ENCODE data around the gene ABLIM2.

Gene ABLIM2

DNA sequence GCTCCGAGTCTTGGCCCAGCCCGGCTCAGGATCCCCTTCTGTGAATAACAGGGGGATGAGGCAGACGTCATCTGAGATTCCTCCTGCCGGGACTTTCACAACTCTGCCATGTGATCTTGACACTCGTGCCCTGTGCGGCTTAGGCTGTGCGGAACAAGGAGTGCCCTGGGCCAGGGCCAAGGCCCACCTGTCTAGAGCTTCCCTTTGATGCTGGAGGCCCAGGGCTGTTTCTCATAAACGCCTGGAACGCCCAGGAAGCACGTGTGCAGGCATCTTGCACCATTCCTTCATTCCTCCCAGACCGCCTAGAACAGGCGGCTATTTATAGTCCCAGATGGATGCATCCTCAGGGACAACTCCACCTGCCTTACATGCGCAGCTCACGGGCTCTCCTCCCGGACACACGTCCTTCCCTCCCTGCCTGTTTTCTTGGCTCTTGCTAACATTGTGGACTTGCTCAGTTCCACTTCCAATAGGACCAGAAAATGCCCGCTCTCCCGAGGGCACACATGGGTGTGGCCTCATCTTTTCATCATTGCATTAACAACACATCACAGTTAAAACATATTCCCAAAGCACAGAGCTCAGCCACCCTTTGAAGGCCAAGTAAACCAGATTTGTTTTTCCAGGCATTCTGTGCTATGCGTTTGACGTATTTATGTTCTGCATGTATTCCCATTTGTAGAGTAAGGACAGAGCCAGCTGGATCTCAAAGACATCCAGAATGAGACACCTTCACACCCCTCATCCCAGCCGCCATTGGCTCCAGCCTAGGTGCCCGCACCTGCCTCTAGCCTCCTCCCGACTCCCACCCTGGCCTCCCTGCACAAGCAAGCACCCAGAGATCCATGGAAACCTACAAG is 57.2 kb downstream of the ABLIM2 start:
- no peak for DNase-seq

DNA sequence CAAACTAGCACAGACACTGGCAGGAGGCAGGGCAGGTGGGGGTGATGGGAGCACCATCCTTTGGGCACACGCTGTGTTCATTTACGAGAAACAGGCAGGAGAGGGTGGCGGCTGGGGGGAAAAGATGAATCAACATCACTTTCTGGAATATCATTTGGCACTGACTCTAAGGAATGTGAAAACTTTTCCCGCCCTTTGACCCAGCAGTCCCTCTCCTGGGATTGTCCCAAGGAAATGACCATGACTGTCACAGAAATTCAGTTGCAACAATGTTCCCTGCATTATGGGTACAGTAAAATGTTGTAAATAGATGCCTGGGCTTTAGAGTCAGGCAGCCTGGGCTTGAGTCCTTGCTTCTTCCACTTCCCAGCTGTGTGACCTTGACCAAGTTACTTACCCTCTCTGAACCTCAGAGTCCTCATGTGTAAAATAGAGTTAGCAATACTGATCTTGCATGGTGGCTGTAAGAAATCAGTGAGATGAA is 58.6 kb downstream of the ABLIM2 start:
- no peak for DNase-seq

DNA sequence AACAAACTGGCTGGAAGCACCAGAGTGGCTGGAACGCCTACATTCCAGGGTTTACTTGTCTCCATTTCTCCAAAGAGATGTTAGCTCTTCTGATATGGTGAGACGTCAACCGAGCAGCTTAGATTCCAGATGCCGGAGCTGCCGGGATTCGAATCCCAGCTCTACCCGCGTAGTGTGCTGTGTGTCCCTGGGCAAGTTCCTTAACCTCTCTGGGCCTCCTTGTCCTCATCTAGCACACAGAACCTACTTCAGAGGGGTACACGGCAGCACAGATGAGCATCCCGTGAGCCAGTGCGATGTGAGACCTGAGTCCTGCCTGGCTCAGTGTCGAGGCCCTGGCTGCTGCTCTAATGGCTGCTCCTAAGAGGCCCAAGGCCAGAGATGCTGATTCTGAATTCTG is 60.1 kb downstream of the ABLIM2 start:
- no peak for DNase-seq

DNA sequence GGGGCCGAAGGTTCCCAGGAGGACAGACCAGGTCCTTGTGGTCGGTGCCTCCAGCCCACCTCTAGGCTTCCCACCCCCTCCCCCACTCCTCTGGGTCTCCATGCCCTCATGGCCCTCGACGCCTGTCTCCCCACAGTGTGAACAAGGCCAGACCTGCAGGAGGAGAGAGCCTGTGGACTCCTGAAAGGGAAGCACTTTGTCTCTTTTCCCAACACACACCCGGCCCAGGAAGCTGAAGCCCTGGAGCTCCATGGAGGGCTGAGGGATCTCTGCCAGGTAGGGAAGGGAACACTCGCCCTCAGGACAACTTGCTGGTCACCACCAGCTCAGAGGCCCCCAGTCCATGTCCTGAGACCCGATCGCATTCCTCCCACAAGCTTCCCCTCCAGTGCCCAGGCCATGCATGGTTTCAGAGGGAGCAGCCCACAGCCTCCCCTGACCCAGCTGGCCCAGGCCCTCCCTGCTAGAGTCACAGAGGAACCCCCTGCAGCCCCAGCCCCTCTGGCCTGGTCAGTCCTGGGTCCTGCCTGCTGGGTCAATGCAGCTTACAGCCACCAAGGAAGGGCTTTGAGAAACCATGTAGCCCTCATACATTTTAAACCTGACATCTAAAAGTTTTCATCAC is 60.8 kb downstream of the ABLIM2 start:
- DNase-seq: no peak

DNA sequence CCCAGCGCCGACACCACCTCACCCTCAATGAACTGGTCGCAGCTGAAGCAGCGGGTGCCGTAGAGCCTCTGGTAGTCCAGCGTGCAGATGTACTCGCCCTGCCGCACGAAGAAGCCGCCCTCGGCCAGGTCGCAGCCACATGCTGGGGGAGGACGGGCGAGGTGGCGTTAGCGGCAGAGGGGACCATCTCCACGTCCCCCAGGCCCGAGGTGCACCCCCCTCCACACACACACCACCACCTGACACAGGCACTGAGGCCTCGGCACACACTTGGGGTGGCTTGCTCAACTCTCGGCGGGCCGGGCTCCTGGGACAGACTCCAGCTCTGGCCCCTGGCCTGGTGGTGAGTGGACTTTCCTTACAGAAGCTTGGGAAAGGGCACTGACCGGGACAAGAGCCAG is 61.5 kb downstream of the ABLIM2 start:
- no peak for DNase-seq

DNA sequence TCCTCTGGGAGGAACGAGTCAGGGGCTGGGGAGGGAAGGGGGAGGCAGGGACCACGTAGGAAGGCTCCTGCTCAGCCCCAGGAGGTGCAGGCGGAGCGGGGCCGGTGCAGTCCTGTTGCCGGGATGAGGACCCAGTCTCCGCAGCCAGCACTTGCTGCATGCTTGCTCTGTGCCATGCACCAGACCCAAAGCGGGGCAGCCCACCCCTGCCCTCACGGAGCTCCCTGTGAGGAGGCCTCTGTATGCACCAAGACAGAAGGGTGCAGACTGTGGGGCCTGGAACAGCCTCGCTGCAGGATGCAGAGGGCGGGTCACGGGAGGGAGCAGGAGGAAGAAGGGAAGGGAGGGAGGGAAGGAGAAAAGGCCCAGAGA is 61.9 kb downstream of the ABLIM2 start:
- DNase-seq: no peak

DNA sequence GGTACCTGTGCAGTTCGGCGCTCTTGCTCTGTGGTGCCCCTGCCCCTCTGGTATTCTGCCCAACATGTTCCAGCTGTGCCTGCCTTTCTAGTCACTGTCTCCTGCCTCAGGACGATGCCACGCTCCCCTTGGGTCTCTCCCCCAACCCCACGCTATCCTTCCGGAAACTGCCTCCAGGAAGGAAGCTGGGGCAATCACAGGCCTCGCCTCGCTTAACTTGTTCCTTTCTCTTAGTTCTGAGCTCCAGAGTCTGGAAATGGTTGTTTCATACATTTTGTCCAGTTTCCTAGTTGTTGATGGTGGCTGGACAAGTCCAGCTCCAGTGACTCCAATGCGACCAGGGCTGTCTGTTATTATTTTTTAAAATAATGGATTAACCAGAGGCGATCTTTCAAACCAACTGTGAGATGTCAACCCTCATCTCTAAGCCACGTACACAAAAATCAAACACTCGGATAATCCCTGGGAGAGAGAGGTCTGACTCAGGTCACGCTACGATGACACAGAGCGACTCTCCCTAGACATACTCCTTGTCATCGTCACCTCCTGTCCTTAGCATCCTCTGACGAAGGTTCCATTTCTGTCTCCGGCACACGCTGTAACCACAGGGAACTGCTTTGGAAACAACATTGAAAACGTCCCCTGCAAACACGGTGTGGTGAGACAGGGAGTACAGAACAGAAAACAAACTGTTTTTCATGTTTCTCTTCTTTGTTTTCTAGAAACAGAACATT is 62.5 kb downstream of the ABLIM2 start:
- DNase-seq: no peak

DNA sequence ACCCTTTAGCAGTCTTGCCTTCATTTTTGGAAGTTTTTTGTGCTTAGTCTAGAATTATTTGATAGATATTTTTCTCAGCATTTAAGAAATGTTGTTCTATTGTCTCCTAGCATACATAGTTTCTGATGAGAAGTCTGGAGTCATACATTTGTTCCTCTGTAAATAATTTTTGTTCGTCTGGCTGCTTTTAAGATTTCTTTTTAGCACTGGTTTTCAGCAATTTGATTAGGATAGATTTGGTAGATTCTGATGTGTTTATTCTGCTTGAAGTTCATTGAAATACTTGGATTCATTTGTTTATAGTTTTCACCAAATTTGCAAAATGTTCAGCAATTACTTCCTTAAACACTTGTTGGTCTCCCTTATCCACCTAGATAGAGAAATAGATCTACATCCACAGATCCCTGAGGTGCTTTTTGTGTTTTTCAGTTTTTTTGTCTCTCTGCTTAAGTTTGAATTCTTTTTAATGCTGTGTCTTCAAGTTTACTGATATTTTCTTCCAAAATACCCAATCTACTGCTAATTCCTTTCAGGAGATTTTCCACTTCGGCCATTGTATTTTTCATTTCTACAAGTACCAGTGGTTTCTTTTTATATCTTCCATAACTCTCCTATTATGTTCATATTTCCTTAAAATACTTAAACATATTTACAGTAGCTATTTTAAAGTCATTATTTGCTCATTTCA is 64.9 kb downstream of the ABLIM2 start:
- no peak for DNase-seq

DNA sequence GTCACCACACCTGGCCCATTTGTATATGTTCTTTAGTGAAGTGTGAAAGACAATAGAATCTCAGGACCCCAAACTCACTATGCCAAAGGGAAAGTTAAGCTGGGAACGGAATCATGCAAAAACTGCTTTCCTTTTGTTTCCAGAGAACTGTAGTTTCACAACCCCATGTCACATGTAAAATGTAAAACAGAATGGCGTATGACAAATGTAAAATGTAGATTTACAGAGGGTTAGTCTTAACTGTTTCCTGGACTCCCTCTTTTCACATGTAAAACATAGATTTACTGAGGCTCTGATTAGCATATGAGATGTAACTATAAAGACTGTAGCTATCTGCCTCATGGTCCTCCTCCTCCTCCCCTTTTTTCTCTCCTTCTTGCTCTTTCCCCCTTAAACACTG is 66.3 kb downstream of the ABLIM2 start:
- DNase-seq: no peak

DNA sequence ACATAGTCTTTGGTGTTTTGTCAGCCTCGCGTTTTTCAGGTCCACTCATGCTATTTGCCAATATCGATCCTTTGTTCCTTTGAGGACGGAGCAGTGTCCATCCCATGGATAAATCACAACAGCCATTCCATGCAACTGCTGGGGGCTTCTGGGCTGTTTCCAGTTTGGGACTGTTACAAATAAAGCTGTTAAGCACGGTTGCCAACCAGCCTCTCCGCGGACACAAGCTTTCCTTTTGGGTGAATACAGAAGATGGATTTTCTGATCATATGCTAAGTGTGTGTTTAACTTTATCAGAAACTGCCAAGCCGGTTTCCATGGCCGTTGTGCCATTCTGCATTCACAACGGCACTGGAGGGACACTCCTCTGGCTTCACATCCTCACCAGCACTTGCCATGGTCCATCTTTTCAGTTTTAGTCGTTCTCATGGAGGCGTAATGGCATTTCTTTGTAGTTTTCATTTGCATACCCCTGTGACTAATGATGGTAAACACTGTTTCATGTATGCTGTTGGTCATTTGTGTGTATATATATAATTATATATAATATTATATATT is 67.8 kb downstream of the ABLIM2 start:
- DNase-seq: no peak

DNA sequence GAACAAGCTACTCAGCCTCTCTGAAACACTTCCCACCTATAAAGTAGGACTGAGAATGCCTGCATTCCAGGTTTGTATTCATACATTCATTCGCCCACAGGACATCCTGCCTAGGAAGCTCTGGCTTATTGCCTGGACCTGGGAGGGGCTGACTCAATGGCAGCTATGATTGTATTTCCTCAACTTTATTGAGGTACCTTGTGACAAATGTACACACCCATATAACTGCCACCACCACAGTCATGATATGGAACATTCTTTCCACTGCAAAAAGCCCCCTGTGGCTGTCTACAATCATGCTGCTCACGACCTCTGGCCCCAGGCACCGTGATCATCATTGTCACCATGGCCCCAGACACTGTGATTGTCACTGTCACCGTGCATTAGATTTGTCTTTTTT is 68.3 kb downstream of the ABLIM2 start:
- DNase-seq: no peak

DNA sequence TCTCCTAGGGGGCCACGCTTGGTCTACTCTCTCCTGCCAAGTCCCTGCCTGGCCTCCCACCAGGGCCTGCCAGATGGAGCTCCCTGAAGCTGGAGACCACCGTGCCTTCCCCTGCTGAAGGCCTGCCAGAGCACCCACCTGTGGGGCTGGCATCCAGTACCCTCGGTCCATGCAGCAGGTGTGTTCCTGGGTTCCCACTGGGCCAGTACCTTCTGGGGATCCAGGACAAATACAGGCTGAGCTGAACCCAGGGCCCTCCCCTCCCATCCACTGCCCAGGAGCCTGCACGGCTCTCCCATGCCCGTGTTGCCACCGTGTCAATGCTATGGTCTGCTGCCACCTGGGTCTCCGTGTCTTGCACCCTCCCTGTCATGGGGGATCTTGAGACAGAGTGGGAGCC is 68.8 kb downstream of the ABLIM2 start:
- DNase-seq: no peak

DNA sequence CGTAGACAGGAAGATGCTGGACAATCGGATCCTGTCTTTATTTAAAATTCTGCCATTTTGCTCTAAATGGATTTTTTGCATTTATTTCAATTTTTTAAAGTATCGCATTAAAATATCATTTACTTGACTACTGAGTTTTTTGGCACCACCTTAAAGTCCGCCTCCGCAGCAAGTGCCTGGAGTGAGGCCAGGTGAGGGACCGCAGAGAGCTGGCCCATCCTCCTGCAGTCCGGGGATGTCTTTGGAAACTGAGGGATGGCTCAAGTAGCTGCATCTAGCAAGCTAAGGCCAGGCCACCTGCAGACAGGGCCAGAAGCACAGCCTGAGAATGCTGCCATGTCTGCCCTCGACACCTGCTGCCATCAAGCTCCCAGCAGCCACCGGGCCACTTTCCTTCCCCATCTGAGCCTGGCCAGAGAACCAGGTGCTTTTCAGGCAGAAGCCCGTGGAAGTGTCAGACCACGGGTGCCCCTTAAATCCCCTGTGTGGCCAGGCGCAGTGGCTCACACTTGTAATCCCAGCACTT is 69.6 kb downstream of the ABLIM2 start:
- DNase-seq: no peak

DNA sequence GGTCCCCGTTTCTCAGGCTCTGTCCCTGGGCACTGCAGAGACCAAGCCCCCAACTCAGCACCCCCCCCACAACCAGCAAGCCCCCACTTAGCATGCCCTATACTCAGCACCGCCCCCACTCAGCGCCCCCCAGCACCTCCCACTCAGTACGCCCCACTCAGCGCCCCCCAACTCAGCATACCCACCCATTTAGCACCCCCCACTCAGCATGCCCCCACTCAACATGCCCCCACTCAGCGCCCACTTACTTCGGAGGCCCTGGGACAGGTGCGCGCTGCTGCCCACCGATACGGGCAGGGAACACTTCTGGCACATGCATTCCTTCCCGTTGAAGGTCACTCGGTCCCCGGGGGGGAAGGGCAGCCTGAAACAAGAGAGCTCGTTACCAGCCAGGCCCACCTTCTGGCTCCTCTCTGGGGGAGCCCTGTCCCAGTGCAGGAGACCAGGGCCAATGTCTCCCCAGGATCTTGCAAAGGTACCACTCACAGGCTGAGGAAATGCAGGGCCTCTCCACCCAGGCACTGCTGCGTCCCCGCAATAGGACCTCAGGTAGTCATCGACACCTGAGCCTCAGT is 70.6 kb downstream of the ABLIM2 start:
- no peak for DNase-seq

DNA sequence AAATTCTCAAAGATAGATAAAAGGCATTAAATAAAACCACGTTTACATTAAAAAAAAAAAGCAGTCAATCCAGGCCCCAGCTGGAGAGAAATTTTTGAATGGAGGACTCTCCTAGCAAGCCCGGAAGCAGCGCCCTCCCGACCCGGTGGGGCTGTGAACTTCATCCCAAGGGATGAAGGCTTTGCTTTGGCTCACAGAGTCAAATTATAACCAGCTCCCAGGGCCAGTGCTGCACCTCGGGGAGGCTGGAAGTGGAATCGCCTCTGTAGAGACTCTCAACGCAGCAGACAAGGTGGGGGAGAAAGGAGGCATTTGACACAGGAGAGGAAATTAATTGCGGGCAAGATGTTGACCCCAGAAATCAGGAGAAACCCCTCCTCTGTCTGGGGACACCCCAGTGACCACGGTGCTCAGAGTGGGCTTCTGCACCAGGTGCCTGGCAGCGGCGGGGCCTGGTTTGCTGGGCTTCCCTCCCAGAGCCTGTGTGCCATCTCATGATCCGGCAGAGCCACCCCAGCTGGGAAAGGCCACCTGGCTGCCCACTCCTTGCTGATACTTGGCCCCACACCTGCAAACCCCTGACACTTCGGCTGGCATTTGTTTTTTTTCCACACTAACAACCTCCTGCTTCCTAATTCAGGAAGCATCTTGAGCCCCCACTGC is 71.7 kb downstream of the ABLIM2 start:
- no peak for DNase-seq

DNA sequence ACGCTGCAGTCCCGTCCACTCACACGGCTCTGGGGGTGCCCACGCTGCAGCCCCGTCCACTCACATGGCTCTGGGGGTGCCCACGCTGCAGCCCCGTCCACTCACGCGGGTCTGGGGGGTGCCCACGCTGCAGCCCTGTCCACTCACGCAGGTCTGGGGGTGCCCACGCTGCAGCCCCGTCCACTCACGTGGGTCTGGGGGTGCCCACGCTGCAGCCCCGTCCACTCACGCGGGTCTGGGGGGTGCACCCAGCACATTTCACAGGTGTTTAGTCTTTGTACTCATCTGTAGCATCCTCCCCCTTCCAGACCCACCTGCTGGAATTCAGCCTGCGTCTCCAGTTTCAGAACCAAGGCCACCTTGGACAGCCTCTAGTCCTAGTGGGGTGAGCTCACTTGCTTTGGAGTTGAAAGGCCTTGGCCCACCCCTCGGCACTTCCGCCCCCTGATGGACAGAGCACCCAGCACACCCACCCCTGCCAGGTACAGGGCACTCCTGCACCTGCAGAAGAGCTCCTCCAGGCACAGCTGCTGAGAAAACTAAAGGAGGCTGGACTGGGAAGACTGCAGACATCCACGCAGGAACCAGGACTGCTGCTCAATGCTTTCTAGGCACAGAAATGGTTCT is 73.0 kb downstream of the ABLIM2 start:
- no peak for DNase-seq

DNA sequence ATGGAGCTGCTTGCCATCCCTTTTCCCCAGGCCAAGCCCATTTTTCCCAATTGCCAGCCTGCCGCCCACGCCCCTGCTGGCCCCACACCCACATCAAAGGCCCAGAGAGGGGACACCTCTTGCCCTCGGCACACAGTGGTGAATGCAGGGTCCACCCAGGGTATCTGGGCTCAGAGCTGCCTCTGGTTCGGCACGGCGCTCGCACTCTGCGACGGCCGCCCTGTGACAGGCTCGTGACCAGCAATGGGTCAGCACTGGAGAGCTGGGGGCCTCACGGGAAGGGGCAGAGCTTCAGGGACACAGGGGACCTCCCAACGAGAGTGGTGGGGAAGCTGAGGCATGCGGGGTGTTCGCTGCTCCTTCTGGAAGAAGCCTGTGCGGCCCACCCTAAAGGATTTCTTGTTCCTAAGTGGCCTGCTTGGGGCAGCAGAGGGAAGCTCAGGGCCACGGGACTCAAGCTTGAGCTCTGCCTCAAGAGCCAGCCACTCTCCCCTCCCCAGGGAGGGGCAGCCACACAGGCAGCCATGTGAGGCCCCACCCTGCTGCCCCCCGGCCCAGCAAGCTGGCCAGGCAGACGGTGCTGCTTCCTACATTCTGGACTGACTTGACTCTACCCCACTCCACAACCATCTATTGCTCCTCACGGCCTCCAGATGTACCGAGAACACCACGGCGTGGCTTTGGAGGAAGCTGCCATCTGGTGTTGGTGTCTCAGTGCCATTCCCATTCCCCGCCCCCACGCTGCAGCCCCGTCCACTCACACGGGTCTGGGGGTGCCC is 73.7 kb downstream of the ABLIM2 start:
- DNase-seq: no peak

DNA sequence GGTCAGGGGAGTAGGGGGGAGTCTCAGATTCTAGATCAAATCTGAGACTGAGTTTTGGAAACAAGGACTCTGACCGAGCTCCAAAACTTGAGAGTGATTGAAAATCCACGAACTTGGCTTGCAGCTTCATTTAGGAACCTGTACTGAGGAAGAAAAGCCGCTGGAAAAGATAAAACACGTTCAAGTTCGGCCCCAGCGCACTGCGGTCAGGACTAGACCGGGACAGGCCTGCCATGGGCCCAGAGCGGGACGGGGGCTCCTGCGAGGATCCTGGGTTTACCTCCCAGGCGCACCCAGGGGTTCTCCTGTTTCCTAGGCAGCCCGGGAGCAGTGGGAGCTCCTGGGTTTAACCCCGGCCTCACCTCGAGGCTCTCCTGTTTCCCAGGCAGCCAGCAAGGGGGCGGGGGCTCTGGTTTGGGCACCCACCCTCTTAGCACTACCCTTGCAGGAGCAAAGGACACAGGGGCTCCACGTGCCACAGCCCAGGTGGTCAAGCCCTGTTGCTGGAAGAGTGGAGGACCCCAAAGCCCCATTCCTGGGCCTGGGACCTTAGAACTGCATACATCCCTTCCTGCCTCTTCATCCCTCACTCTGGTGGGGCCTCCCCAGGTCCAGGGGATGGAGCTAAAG is 74.5 kb downstream of the ABLIM2 start:
- DNase-seq: no peak

DNA sequence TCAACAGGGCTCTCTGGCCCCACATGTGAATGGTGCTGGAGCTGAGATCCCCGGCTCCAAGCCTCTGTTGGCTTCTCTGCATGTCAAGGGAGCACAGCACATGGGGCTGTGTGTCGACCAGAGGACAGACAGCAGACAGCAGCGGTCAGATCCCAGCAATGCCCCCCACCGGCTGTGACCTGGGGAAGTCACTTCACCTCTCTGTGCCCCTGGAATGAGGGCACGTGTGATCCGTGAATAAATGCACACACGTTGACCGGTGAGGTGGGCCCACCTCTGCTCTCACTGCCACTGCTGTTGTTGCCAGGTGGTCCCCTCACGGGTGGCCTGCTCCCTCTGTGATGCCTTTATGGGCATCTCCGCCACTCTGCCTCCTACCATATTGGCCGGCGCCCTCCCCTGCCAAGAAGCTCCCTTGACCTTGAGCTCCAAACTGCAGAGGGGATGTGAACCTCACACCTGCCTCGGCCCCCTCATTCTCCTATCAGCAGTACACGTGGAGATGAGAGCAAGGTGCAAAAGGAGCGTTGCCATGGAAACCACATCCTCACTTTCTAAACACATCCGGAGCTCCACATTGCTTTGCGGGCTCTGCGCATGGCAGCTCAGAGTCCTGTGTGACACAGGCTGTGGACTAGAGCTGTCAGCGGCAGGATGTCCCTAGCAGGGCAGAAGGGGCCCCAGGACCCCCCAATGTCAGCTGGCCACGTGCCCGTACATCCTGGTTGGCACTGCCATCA is 75.4 kb downstream of the ABLIM2 start:
- no peak for DNase-seq
